HG03103 (cell line): ENCODE results near the gene NDUFAF8.

Source experiments
- ATAC-seq: cut with Tn5 transposase; IDR thresholded peaks from one replicate; pipeline ENCODE4 v1.9.1; 2021; ENCODE audit warnings: low read depth; ENCODE audit not compliant: unreplicated experiment

Gene NDUFAF8

GRCh38 chr17:81267390-81268067, 28.4 kb downstream of the NDUFAF8 start:
- no peak for ATAC-seq

- ATAC-seq = no peak
These were observed 31.2 kb downstream of the NDUFAF8 start for GRCh38 chr17:81270279-81270678.

GRCh38 chr17:81271226-81271625, 32.1 kb downstream of the NDUFAF8 start:
- no peak for ATAC-seq

- no peak for ATAC-seq
These were observed 33.5 kb downstream of the NDUFAF8 start for GRCh38 chr17:81272616-81273015.

GRCh38 chr17:81273698-81274470, 34.8 kb downstream of the NDUFAF8 start:
- ATAC-seq = no peak

GRCh38 chr17:81274471-81274855, 35.3 kb downstream of the NDUFAF8 start:
- no peak for ATAC-seq

GRCh38 chr17:81276781-81277180, 37.7 kb downstream of the NDUFAF8 start:
- no peak for ATAC-seq

- ATAC-seq = no peak
These were observed 38.3 kb downstream of the NDUFAF8 start for GRCh38 chr17:81277421-81277820.

- no peak for ATAC-seq
These were observed 39.0 kb downstream of the NDUFAF8 start for GRCh38 chr17:81277946-81278693.

- no peak for ATAC-seq
These were observed 39.7 kb downstream of the NDUFAF8 start for GRCh38 chr17:81278831-81279230.

- ATAC-seq = no peak
These were observed 40.5 kb downstream of the NDUFAF8 start for GRCh38 chr17:81279278-81280275.

GRCh38 chr17:81280571-81280970, 41.5 kb downstream of the NDUFAF8 start:
- ATAC-seq = no peak

GRCh38 chr17:81282141-81282540, 43.0 kb downstream of the NDUFAF8 start:
- ATAC-seq = no peak

- ATAC-seq = no peak
These were observed 43.8 kb downstream of the NDUFAF8 start for GRCh38 chr17:81282876-81283275.

GRCh38 chr17:81285179-81285878, 46.2 kb downstream of the NDUFAF8 start:
- peak; percentile 41 for ATAC-seq

GRCh38 chr17:81285894-81286293, 46.8 kb downstream of the NDUFAF8 start:
- no peak for ATAC-seq

GRCh38 chr17:81286491-81287145, 47.5 kb downstream of the NDUFAF8 start:
- no peak for ATAC-seq

GRCh38 chr17:81287152-81287551, 48.0 kb downstream of the NDUFAF8 start:
- no peak for ATAC-seq
